Neuron (in vitro differentiated cells): Measurements from ENCODE around the gene HMCN2.

Experiments used
- H2AFZ ChIP-seq: one replicate; pipeline ENCODE4 v1.6.1; 2013; ENCODE audit warnings: low read depth, mild to moderate bottlenecking, inconsistent platforms, low read length, moderate library complexity
- H3K27me3 ChIP-seq: one replicate; pipeline ENCODE4 v1.6.1; 2013; ENCODE audit warnings: low read length; ENCODE audit not compliant: insufficient read depth
- H3K36me3 ChIP-seq: one replicate; pipeline ENCODE4 v1.6.1; 2013; ENCODE audit warnings: low read length; ENCODE audit not compliant: insufficient read depth
- H3K4me1 ChIP-seq: one replicate; pipeline ENCODE4 v1.6.1; 2013; ENCODE audit warnings: low read length; ENCODE audit not compliant: insufficient read depth
- H3K4me3 ChIP-seq: 2 replicates; pipeline ENCODE4 v1.5.1; 2013; ENCODE audit warnings: mild to moderate bottlenecking, low read length, moderate library complexity
- H3K9me3 ChIP-seq: one replicate; pipeline ENCODE4 v1.6.1; 2013; ENCODE audit warnings: low read length

HMCN2 gene

GRCh38 chr9:130408669-130409068 is 143.1 kb downstream of the HMCN2 start:
- Histone ChIP-seq H3K4me3 (no peak overlapping the region), H3K36me3 (no peaks in the 10 kb centered on the region), H3K4me1 (no peaks in the 10 kb centered on the region), H3K9me3 (no peaks in the 10 kb centered on the region), H3K27me3 (no peaks in the 10 kb centered on the region), H2AFZ (no peak overlapping the region)

GRCh38 chr9:130409246-130409645 is 143.7 kb downstream of the HMCN2 start:
- Histone ChIP-seq H2AFZ (no peak overlapping the region), H3K36me3 (no peaks in the 10 kb centered on the region), H3K9me3 (no peaks in the 10 kb centered on the region), H3K4me3 (no peak overlapping the region), H3K4me1 (no peaks in the 10 kb centered on the region), H3K27me3 (no peaks in the 10 kb centered on the region)

GRCh38 chr9:130410443-130410842 is 144.9 kb downstream of the HMCN2 start:
- Histone ChIP-seq H3K4me1 (no peaks in the 10 kb centered on the region), H3K4me3 (no peak overlapping the region), H3K36me3 (no peaks in the 10 kb centered on the region), H3K9me3 (no peaks in the 10 kb centered on the region), H3K27me3 (no peaks in the 10 kb centered on the region), H2AFZ (no peak overlapping the region)

- Histone ChIP-seq H3K36me3 (no peaks in the 10 kb centered on the region), H3K4me1 (no peaks in the 10 kb centered on the region), H3K4me3 (no peak overlapping the region), H2AFZ (no peak overlapping the region), H3K27me3 (no peaks in the 10 kb centered on the region), H3K9me3 (no peaks in the 10 kb centered on the region)
Measured at GRCh38 chr9:130411566-130411915, 146.0 kb downstream of the HMCN2 start.

GRCh38 chr9:130414081-130414731 is 148.6 kb downstream of the HMCN2 start:
- Histone ChIP-seq H3K4me3 (no peak overlapping the region), H3K9me3 (peaks cover 2% of the 10 kb centered on the region), H3K4me1 (no peaks in the 10 kb centered on the region), H3K36me3 (no peaks in the 10 kb centered on the region), H3K27me3 (peaks cover 4% of the 10 kb centered on the region), H2AFZ (no peak overlapping the region)

GRCh38 chr9:130414910-130415746 is 149.6 kb downstream of the HMCN2 start:
- H3K4me3 ChIP-seq: no peak overlapping the region
- peaks cover 9% of the 10 kb centered on the region for H3K27me3 ChIP-seq
- H3K36me3 ChIP-seq: no peaks in the 10 kb centered on the region
- no peaks in the 10 kb centered on the region for H3K4me1 ChIP-seq
- peaks cover 2% of the 10 kb centered on the region for H3K9me3 ChIP-seq
- no peak overlapping the region for H2AFZ ChIP-seq

- H3K4me1 ChIP-seq: no peaks in the 10 kb centered on the region
- no peak overlapping the region for H3K4me3 ChIP-seq
- peaks cover 29% of the 10 kb centered on the region for H3K27me3 ChIP-seq
- no peaks in the 10 kb centered on the region for H3K36me3 ChIP-seq
- H3K9me3 ChIP-seq: peaks cover 2% of the 10 kb centered on the region
- H2AFZ ChIP-seq: no peak overlapping the region
Measured at GRCh38 chr9:130417602-130418001, 152.0 kb downstream of the HMCN2 start.

- no peaks in the 10 kb centered on the region for H3K4me1 ChIP-seq
- H3K27me3 ChIP-seq: peaks cover 36% of the 10 kb centered on the region
- no peak overlapping the region for H3K4me3 ChIP-seq
- H2AFZ ChIP-seq: no peak overlapping the region
- peaks cover 2% of the 10 kb centered on the region for H3K9me3 ChIP-seq
- no peaks in the 10 kb centered on the region for H3K36me3 ChIP-seq
Measured at GRCh38 chr9:130418776-130419175, 153.2 kb downstream of the HMCN2 start.

GRCh38 chr9:130419521-130420035 is 154.0 kb downstream of the HMCN2 start:
- peaks cover 2% of the 10 kb centered on the region for H3K9me3 ChIP-seq
- H2AFZ ChIP-seq: no peak overlapping the region
- no peaks in the 10 kb centered on the region for H3K36me3 ChIP-seq
- no peak overlapping the region for H3K4me3 ChIP-seq
- H3K4me1 ChIP-seq: no peaks in the 10 kb centered on the region
- peaks cover 36% of the 10 kb centered on the region for H3K27me3 ChIP-seq

GRCh38 chr9:130421154-130421801 is 155.7 kb downstream of the HMCN2 start:
- Histone ChIP-seq H3K4me1 (no peaks in the 10 kb centered on the region), H3K36me3 (no peaks in the 10 kb centered on the region), H3K4me3 (no peak overlapping the region), H2AFZ (no peak overlapping the region), H3K27me3 (peaks cover 36% of the 10 kb centered on the region), H3K9me3 (peaks cover 2% of the 10 kb centered on the region)

- Histone ChIP-seq H3K4me1 (no peaks in the 10 kb centered on the region), H3K4me3 (no peak overlapping the region), H3K9me3 (peaks cover 2% of the 10 kb centered on the region), H3K36me3 (no peaks in the 10 kb centered on the region), H3K27me3 (peaks cover 36% of the 10 kb centered on the region), H2AFZ (no peak overlapping the region)
Measured at GRCh38 chr9:130421802-130422276, 156.3 kb downstream of the HMCN2 start.

GRCh38 chr9:130422546-130422945 is 157.0 kb downstream of the HMCN2 start:
- no peak overlapping the region for H3K4me3 ChIP-seq
- H3K27me3 ChIP-seq: peaks cover 40% of the 10 kb centered on the region
- H3K4me1 ChIP-seq: no peaks in the 10 kb centered on the region

GRCh38 chr9:130423272-130423671 is 157.7 kb downstream of the HMCN2 start:
- no peak overlapping the region for H2AFZ ChIP-seq
- H3K27me3 ChIP-seq: peaks cover 43% of the 10 kb centered on the region
- no peaks in the 10 kb centered on the region for H3K36me3 ChIP-seq
- no peak overlapping the region for H3K4me3 ChIP-seq
- H3K4me1 ChIP-seq: no peaks in the 10 kb centered on the region
- H3K9me3 ChIP-seq: peaks cover 2% of the 10 kb centered on the region

More at GRCh38 chr9:130422546-130422945, 157.0 kb downstream of the HMCN2 start:
- Histone ChIP-seq H3K36me3 (no peaks in the 10 kb centered on the region), H3K9me3 (peaks cover 2% of the 10 kb centered on the region), H2AFZ (no peak overlapping the region)
